CD4-positive, alpha-beta T cell (primary cell): ENCODE measurements around the gene TEX22. TPM values are rescaled to one million over a fixed set of nuclear protein-coding genes. Genes with fewer than 3 reads are reported as not detected.

Source experiments
- ATAC-seq: fragments of 200-7000 bp; cut with Tn5 transposase; one replicate; pipeline ENCODE4 v1.10.0; 2022; ENCODE audit warnings: mild to moderate bottlenecking; ENCODE audit not compliant: poor library complexity
- CTCF ChIA-PET: fragments of 350-600 bp; sonication (Branson Sonifier 250); formaldehyde crosslinking; loops from one replicate; lab custom pipeline; 2021; ENCODE audit warnings: antibody characterized with exemption, inconsistent platforms; lab: Charles Lee
- POLR2A ChIA-PET: fragments of 350-600 bp; sonication (Branson Sonifier 250); formaldehyde crosslinking; loops from one replicate; lab custom pipeline; 2021; ENCODE audit warnings: antibody characterized with exemption, inconsistent platforms; lab: Charles Lee
- DNase-seq, 14 experiments: peaks; one replicate each; pipeline ENCODE4 v3.0.0-alpha.2; 2013 to 2020; ENCODE audit warnings: mixed read lengths in 2 of 14
- H3K27ac ChIP-seq, 2 donors: one replicate each; pipeline versions ENCODE4 v1.5.1 to v1.7.0; 2013; ENCODE audit warnings: low read length in 2 of 2, low read depth in 1 of 2, mild to moderate bottlenecking in 1 of 2
- H3K27me3 ChIP-seq, 2 experiments: 1 replicate in 1 of 2; 2 replicates in 1 of 2; pipeline versions ENCODE4 v1.6.1 to v1.7.0; 2013; ENCODE audit warnings: low read length in 2 of 2, control low read depth in 1 of 2, mild to moderate bottlenecking in 1 of 2, moderate library complexity in 1 of 2; ENCODE audit not compliant: insufficient read depth in 2 of 2, control insufficient read depth in 1 of 2
- H3K36me3 ChIP-seq: one replicate; pipeline ENCODE4 v1.6.1; 2013; ENCODE audit warnings: low read length, control low read depth; ENCODE audit not compliant: insufficient read depth
- H3K4me1 ChIP-seq: one replicate; pipeline ENCODE4 v1.6.1; 2013; ENCODE audit warnings: low read length, control low read depth; ENCODE audit not compliant: insufficient read depth
- H3K4me3 ChIP-seq: one replicate; pipeline ENCODE4 v1.5.1; 2013; ENCODE audit warnings: mild to moderate bottlenecking, low read length, moderate library complexity
- H3K9me3 ChIP-seq, 2 experiments: 1 replicate in 1 of 2; 2 replicates in 1 of 2; pipeline versions ENCODE4 v1.6.1 to v1.7.0; 2013; ENCODE audit warnings: low read length in 2 of 2, mild to moderate bottlenecking in 2 of 2, control low read depth in 1 of 2, moderate library complexity in 1 of 2; ENCODE audit not compliant: control insufficient read depth in 1 of 2, insufficient read depth in 1 of 2
- H3K27ac Mint-ChIP-seq: one replicate; pipeline ENCODE4 v1.8.0; 2020; ENCODE audit warnings: mixed read lengths
- H3K27me3 Mint-ChIP-seq: one replicate; pipeline ENCODE4 v1.8.0; 2021; ENCODE audit warnings: mixed read lengths
- H3K36me3 Mint-ChIP-seq: one replicate; pipeline ENCODE4 v1.8.0; 2021; ENCODE audit warnings: low read depth, mixed read lengths
- H3K4me1 Mint-ChIP-seq: one replicate; pipeline ENCODE4 v1.8.0; 2021; ENCODE audit warnings: low read depth, mixed read lengths
- H3K4me3 Mint-ChIP-seq: one replicate; pipeline ENCODE4 v1.8.0; 2020; ENCODE audit warnings: mild to moderate bottlenecking, mixed read lengths
- H3K9me3 Mint-ChIP-seq: one replicate; pipeline ENCODE4 v1.8.0; 2020; ENCODE audit warnings: mixed read lengths
- CTCF ChIP-seq: fragments of 200-600 bp; IDR thresholded peaks from one replicate; pipeline ENCODE4 v1.8.0; 2022; ENCODE audit warnings: antibody characterized with exemption, mild to moderate bottlenecking
- intact Hi-C, 2 experiments: fragments of 100-400 bp; cut with DNase I in 1 of 2; cut with micrococcal nuclease in 1 of 2; formaldehyde crosslinking; loops; one replicate each; pipeline versions ENCODE4 v1.15.1 to v1.9.0; 2023 to 2025; cut with DNase I, micrococcal nuclease
- total RNA-seq, 174 experiments: library from RNA in 2 of 174; stranded (reverse) in 2 of 174; gene quantifications; one replicate each; pipeline ENCODE4 v1.2.3 and lab custom pipeline; 2021 to 2026

The TEX22 gene
- total RNA-seq, 2 experiments from 2014 or later = 1.3 to 2.8 TPM

- intact Hi-C loops = loop anchor here in 1 of 2 experiments (10.0 kb wide), 1 partner anchor 45 kb away; no protein-coding TSS in a partner anchor
- H3K4me3 Mint-ChIP-seq = no peak overlapping the region
- Histone ChIP-seq H3K27ac (no peak overlapping the region), H3K4me3 (no peak overlapping the region), H3K9me3 (no peaks in the 10 kb centered on the region), H3K36me3 (peaks cover 11% of the 10 kb centered on the region), H3K27me3 (no peaks in the 10 kb centered on the region), H3K4me1 (peaks cover 8% of the 10 kb centered on the region)
- no peak for ATAC-seq
- ChIA-PET POLR2A (no interaction called here), CTCF (no interaction called here)
- no peak for DNase-seq
- no peaks in the 10 kb centered on the region for H3K27me3 Mint-ChIP-seq
- H3K36me3 Mint-ChIP-seq = peaks cover 10% of the 10 kb centered on the region
- no peak overlapping the region for H3K27ac Mint-ChIP-seq
- H3K4me1 Mint-ChIP-seq = peaks cover 9% of the 10 kb centered on the region
- no peak for TF ChIP-seq CTCF
- no peaks in the 10 kb centered on the region for H3K9me3 Mint-ChIP-seq
Measured at GRCh38 chr14:105379946-105380345, 18.4 kb upstream of the TEX22 start.

- Histone ChIP-seq H3K4me1 (peaks cover 4% of the 10 kb centered on the region), H3K36me3 (peaks cover 11% of the 10 kb centered on the region), H3K9me3 (no peaks in the 10 kb centered on the region), H3K27me3 (no peaks in the 10 kb centered on the region), H3K27ac (no peak overlapping the region), H3K4me3 (no peak overlapping the region)
- no peak overlapping the region for H3K27ac Mint-ChIP-seq
- peaks cover 4% of the 10 kb centered on the region for H3K4me1 Mint-ChIP-seq
- H3K36me3 Mint-ChIP-seq = peaks cover 10% of the 10 kb centered on the region
- H3K27me3 Mint-ChIP-seq = no peaks in the 10 kb centered on the region
- no peak overlapping the region for H3K4me3 Mint-ChIP-seq
- no peak for TF ChIP-seq CTCF
- ChIA-PET CTCF (no interaction called here), POLR2A (no interaction called here)
- ATAC-seq = no peak
- H3K9me3 Mint-ChIP-seq = no peaks in the 10 kb centered on the region
- no peak for DNase-seq
- intact Hi-C loops = no loop called here
Measured at GRCh38 chr14:105380756-105381155, 17.6 kb upstream of the TEX22 start.

GRCh38 chr14:105381446-105382342 is 16.6 kb upstream of the TEX22 start:
- TF ChIP-seq CTCF = no peak
- H3K4me3 ChIP-seq = no peak overlapping the region
- DNase-seq (no peak), ATAC-seq (no peak)
- Mint-ChIP-seq H3K4me3 (no peak overlapping the region), H3K36me3 (peaks cover 10% of the 10 kb centered on the region), H3K9me3 (no peaks in the 10 kb centered on the region), H3K27me3 (no peaks in the 10 kb centered on the region), H3K4me1 (no peaks in the 10 kb centered on the region), H3K27ac (no peak overlapping the region)
- ChIA-PET CTCF (no interaction called here), POLR2A (no interaction called here)
- no peak overlapping the region for H3K27ac ChIP-seq
- peaks cover 11% of the 10 kb centered on the region for H3K36me3 ChIP-seq
- H3K27me3 ChIP-seq = no peaks in the 10 kb centered on the region
- no peaks in the 10 kb centered on the region for H3K4me1 ChIP-seq
- H3K9me3 ChIP-seq = no peaks in the 10 kb centered on the region
- intact Hi-C loops = no loop called here
